HG03439 (cell line): ENCODE data around the gene TTL.
"Not testable (repeated sequence)": the region's sequence is repeated elsewhere in the genome, so short reads cannot be mapped to it uniquely, and the experiment has no call there.

ENCODE experiments used
- ATAC-seq: cut with Tn5 transposase; IDR thresholded peaks from one replicate; pipeline ENCODE4 v1.9.1; 2021; ENCODE audit warnings: mild to moderate bottlenecking, moderate library complexity; ENCODE audit not compliant: unreplicated experiment

TTL gene

GRCh38 chr2:112481528-112482233, at the start of gene TTL:
TTL (plus strand) TSS chr2:112482156; CDS start chr2:112482345, 189 bp downstream.
- ATAC-seq = peak; percentile 64

DNA sequence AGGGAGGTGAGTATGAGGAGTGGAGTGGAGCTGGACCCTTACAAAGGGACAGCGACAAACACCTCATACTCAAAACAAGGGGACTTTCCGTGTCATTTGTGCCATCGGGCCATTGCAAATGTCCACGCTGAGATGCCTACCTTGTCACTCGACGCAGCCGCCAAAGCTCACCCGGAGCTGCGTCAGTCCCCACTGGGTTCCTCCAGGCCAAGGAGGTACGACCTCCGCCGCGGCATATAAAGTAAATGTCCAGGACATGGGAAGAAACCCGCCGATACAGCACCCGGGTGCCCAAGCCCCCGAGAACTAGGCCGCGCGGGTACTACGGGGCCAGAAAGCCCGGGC, 49.6 kb upstream of the TTL start:
- ATAC-seq = not testable (repeated sequence)

DNA sequence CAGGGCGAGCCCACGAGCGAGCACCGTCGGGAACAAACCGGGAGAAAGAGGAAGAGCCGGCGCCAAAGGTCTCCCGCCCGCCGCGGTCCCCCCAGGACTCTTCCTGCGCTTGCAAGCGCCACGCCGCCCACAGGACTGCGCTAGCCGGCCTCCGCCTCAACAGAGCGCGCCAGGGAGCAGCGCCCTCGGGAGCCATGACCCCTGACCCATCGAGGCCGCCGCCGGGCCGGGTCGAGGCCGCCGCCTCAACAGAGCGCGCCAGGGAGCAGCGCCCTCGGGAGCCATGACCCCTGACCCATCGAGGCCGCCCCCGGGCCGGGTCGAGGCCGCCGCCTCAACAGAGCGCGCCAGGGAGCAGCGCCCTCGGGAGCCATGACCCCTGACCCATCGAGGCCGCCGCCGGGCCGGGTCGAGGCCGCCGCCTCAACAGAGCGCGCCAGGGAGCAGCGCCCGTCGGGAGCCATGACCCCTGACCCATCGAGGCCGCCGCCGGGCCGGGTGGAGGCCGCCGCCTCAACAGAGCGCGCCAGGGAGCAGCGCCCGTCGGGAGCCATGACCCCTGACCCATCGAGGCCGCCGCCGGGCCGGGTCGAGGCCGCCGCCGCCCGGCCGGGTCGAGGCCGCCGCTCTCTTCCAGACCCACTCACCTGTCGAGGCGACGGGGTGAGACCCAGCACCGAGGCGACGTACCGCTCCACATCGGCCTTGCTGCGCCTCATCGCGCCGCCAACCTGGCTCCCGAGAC, 49.0 kb upstream of the TTL start:
- peak; percentile 39 for ATAC-seq

DNA sequence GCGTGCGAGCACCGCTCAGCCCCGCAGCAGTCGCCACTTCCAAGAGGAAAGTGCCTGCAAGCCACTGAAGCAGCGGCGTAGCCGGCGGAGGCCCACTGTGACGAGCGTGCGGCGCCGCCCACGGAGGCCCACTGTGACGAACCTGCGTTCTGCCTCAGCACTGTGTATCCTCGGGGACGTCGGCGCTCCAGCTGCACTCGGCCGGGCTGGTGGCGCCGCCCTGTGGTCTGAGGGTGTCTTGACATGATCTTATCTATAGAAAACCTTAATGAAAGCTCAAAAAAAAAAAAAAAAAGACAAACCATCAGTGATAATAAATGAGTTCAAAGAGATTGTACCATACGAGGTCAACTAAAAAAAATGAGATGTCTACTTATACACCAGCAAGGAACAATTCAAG, 48.5 kb upstream of the TTL start, which contains the start of gene RGPD8:
Gene RGPD8 (minus strand): TSS at position 166 of the 400 bp plus-strand sequence. CDS start 192 bp downstream, outside the sequence.
- ATAC-seq = peak; percentile 98

- no peak for ATAC-seq
These were observed 47.8 kb upstream of the TTL start for GRCh38 chr2:112433932-112434730.

DNA sequence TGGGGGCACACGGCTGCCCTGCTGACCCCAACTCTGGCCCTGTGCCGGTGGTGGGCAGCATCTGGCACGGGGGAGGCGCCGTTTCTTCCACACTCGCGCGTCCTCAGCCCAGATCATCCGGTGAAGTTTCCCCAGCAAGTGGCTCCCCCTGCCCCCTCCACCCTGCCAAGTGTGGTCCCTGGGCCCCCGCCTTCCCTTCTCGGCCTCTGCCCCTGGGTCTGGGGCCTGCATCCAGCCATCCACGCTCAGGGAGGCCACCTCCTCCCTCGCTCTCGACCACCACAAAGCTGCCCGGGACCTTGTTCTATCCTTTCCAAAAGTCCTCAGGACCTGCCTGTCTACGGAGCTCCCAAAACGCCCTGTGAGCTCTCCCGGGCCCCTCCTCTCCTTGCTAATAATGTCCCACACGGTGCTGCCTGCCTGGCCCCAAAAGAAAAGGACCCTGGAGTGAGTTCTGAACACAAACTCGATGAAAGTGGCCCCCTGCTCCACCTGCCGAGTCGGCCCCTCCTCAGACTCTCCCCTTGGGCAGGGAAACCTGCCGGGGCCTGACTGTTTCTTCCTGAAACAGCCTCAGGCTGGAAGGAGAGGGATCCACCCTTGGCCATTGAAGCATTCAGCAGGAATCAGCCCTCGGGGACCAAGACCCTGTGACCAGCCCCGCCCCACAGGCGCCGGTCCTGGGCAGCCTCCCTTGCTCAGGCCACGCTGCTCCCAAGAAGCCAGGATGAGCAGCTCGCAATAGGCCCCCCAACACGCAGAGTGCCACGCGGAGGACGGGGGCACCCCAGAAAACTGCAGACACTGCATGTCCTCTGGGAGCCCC, 46.9 kb upstream of the TTL start:
- ATAC-seq = not testable (repeated sequence)

DNA sequence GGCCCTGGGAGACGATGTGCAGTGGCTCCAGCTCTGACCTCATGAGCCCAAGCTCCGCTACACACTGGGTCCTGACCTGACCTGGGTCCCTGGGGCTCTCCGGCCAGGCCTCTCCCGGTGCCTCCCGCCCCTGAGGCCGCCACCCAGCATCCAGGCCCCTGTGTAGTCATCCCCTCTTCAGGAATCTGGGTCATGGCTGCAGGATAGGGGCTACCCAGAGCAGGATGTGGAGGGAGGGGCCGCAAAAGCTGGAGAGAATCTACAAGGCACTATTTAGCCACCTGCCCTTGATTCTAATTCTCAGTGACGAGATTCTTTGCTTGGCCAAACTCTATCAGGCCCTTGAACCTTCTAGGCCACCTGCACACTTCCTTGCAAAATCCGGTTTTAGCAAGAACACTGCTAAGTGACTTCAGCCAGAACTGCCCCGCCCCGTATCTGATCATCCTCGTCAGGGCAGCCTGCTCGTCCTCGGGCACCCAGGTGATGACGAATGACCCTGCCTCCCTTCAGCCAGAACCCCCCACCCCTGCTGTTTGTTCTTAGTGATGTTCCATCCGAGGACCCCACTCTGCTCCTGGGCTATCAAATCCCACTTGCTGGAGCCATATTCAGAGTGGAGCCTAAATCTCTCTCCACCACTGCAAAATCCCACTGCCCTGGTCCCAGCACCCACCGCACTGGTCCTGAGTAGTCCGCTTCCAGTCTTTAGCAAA, 46.1 kb upstream of the TTL start:
- ATAC-seq = not testable (repeated sequence)

DNA sequence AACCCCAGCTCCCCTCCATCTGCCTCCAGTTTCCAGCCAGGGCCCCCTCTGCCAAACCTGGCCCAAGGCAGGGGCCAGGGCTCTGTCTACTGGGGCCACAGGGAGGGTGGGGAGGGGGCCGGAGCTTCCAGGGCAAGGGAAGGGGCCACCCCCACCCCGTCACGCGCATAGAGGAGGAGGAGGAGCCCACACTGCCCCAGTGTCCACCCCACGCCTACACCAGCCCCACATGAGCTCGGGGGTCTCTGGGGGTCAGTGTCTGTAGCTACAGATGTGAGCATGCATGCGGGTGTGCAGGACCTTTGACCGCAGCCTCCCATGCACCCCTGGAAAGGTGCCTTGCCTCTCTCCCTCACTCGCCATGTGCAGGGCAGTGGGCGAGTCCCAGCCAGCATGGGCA, 45.0 kb upstream of the TTL start:
- ATAC-seq = not testable (repeated sequence)

DNA sequence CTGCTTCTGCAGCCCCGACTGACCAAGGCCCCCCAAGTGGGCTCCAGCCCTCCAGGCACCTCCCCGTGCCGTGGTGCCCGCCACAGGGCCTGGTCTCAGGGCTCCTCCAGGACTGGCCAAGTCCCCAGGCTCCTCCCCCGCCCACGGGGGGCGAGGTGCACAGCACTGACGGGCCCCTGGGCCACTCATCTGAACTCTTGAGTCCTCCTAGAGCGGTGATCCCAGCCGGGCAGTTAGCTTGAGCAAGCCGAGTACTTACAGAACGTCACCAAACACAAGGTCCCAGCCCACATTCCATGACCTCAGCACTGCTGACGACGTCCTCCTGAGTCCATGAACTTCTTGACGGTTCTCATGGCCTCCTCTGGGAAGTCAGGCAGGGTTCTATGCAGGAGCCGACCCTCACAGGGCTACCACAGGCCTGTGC, 44.5 kb upstream of the TTL start:
- ATAC-seq = not testable (repeated sequence)

DNA sequence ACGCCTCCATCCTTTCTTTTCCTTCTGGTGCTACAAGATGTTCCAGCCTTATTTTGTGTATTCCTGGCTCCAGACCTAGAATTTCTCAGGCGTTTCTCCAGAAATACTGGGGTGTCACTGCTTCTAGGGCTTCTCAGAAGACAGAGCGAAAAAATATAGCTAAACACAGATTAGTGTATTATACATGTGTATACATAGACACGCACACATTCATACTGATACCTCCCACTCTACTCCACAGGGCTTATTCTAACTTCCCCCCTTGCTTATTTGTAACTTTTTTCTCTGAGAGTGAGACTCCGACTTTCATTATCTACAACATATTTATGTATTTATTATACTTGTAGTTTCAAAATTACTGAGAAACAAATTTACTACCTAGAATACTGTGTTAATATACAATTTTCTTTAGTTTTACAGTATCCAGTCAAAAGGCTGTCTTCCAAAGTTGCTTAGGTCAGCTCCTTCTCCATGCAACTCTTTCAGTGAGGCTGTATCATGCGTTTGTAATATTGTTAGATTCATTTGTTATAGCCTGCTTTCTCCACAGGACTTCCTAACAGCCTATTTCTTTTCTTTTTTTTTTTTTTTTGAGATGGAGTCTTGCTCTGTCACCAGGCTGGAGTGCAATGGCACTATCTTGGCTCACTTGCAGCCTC, 43.2 kb upstream of the TTL start:
- not testable (repeated sequence) for ATAC-seq

GRCh38 chr2:112444256-112444655, 37.7 kb upstream of the TTL start:
- ATAC-seq = not testable (repeated sequence)

DNA sequence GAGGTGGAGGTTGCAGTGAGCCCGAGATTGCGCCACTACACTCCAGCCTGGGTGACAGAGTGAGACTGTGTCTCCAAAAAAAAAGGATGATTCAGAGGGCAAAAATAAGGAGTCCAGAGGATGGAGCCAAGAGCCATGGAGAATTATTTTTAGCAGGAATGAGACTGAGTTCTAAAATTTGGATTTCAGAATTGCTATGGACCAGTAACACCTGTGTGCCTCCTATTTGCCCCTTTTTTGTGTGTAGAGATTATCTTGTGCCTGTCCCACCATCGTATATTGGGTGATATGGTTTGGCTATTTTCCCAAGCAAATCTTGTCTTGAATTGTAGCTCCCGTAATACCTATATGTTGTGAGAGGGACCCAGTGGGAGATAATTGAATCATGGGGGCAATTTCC, 32.1 kb upstream of the TTL start:
- ATAC-seq = no peak

DNA sequence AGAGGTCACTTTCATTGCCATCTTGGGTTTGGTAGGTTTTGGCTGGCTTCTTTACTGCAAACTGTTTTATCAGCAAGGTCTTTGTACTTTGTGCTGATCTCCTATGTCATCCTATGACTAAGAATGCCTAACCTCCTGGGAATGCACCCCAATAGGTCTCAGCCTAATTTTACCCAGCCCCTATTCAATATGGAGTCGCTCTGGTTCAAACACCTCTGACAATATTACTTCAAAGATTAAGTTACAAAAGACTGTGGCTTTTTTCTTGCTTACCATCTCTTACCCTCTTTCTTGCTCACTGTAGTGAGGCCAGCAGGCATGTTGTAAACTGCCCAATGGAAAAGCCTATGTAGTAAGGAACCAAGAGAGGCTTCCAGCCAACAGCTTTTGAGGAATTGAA, 30.6 kb upstream of the TTL start:
- no peak for ATAC-seq

- ATAC-seq = no peak
These were observed 27.4 kb upstream of the TTL start for GRCh38 chr2:112454586-112454985.

- ATAC-seq = no peak
These were observed 22.6 kb upstream of the TTL start for GRCh38 chr2:112459372-112459771.

GRCh38 chr2:112462178-112462577, 19.8 kb upstream of the TTL start:
- no peak for ATAC-seq

- no peak for ATAC-seq
These were observed 18.7 kb upstream of the TTL start for GRCh38 chr2:112463256-112463655.

GRCh38 chr2:112465382-112465781, 16.6 kb upstream of the TTL start:
- no peak for ATAC-seq

GRCh38 chr2:112472547-112473263, 9.3 kb upstream of the TTL start:
- ATAC-seq = no peak
